ENCODE data around the gene DMBT1.
A peak's percentile ranks its signal among the peaks of the same experiment; 100 is the strongest.

- TF ChIP-seq CTCF (IDR thresholded peaks at IDR 0.05) (peak in 4 of 7 experiments; percentile 21 to 47 (median 36)), POLR2AphosphoS5 (IDR thresholded peaks at IDR 0.05) (no peak), EP300 (IDR thresholded peaks at IDR 0.05) (no peak)
These were observed 6.6 kb downstream of the DMBT1 start for GRCh38 chr10:122567056-122567660.

Data from stomach (tissue), 4 donors.